Fibroblast of peridontal ligament (primary cell): ENCODE results near the gene OR14J1.
"Not testable (repeated sequence)": the region's sequence is repeated elsewhere in the genome, so short reads cannot be mapped to it uniquely, and the experiment has no call there.

Source experiments
- DNase-seq: peaks from one replicate; pipeline ENCODE4 v3.0.0-alpha.2; 2010; ENCODE audit errors: extremely low read depth

Gene OR14J1, protein sequence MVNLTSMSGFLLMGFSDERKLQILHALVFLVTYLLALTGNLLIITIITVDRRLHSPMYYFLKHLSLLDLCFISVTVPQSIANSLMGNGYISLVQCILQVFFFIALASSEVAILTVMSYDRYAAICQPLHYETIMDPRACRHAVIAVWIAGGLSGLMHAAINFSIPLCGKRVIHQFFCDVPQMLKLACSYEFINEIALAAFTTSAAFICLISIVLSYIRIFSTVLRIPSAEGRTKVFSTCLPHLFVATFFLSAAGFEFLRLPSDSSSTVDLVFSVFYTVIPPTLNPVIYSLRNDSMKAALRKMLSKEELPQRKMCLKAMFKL

DNA sequence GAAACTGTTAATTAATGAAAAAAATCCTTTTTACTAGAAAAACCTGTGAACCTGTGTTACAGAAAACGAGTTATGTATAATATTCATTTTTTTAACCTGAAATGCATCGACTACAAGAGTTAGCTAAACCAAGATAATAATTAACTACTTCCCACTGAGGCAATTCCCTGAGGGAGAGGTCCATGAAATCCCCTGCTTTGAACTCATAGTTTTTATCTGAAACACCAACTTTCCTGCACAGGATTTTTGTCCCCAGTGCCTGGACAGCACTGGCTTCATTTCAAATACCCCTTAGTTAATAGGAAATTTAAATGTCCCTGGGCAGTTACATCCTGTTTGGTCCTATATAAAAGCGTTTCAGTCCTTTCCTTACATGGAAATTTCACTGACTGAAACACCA is at the start of gene OR14J1:
OR14J1 (plus strand) TSS at position 386 of the 400 bp plus-strand sequence. CDS start 4,989 bp downstream, outside the sequence.
- DNase-seq: no peak

DNA sequence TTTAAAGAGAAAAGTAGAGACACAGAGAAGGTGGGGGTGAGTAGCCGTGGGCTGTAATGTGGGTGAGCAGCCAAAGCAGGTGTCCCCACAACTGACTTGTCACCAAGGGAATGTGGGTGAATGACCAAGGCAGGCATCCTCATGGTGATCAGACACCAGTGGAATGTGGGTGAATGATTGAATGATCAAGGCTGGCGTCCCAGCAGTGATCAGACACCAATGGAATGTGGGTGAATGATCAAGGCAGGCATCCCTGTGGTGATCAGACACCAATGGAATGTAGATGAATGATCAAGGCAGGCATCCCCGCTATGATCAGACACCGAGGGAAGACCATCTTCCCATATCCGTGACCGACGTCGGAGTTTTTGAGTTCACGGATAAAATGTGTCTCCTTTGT is 49.8 kb upstream of the OR14J1 start:
- DNase-seq: no peak

DNA sequence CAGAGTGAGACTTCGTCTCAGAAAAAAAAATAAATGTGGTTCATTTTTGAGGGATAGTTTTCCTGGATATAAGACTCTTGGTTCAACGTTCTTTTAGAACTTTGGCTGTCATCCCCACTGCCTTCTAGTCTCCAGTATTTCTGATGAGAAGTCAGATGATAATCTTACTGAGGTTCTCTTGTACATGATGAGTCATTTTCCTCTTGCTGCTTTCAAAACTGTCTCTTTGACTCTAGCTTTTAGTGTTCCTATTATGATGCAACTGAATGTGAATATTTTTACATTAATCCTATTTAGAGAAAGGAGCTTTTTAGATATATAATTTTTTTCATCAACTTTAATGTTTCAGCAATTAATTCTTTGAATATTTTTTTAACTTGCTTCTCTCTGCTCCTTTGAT is 46.0 kb upstream of the OR14J1 start:
- DNase-seq: no peak

GRCh38 chr6:29259721-29260120 is 41.8 kb upstream of the OR14J1 start:
- no peak for DNase-seq

DNA sequence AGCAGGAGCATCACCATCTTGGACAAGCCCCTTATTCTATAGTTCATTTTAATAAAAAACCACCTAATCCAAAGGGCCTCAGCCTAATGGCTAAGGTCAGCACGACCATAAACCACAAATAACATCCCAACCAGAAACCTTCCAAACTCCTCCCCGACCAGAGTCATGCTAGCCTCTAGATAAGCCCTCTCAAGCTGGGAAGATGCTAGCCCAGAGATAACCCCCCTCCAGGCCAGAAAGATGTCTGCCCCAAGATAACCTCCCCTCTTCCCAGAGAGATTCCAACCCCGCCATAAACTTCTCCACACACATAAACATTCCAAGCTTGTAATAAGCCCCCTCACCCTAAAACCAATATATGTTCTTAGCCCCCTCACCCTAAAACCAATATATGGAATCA is 38.5 kb upstream of the OR14J1 start:
- DNase-seq: no peak

- DNase-seq: no peak
Measured at GRCh38 chr6:29294499-29294914, 7.0 kb upstream of the OR14J1 start.

DNA sequence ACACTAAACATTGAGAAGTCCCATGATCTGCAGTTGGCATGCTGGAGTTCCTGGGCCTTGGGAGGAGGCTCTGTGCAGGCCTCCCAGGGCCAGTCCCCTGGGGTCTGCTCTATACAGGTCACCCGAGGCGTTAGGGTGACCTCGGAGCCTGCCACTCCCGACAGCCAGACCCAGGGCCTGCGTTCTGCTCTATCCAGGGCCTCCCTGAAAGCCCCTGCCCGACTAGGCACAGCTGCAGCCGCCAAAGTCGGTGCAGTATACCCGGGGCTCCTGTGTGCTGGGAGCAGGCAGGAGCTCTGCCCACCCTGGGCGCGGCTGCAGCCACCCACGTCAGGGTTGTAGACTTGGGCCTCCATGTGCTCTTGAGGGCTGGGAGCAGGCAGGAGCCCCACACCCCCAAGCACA is 6.3 kb upstream of the OR14J1 start:
- no peak for DNase-seq

- no peak for DNase-seq
Measured at GRCh38 chr6:29295623-29296022, 5.9 kb upstream of the OR14J1 start.

DNA sequence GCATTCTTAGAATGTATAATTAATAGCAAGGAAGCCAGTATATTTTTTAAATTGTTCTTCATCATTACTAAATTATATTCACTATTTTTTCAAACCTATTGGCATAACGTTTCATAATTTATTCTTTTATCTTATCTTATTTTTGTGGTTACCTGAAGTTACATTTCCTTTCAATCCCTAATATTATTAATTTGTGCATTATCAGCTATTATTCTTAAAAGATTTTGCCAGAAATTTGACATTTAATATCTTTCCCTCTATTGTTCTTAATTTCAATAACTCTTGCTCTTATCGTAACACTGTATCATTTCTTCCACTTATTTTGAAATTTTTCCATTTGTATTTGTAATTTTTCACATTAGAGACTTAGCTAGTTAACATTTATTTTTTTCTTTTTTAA is 18.4 kb downstream of the OR14J1 start:
- DNase-seq: no peak

DNA sequence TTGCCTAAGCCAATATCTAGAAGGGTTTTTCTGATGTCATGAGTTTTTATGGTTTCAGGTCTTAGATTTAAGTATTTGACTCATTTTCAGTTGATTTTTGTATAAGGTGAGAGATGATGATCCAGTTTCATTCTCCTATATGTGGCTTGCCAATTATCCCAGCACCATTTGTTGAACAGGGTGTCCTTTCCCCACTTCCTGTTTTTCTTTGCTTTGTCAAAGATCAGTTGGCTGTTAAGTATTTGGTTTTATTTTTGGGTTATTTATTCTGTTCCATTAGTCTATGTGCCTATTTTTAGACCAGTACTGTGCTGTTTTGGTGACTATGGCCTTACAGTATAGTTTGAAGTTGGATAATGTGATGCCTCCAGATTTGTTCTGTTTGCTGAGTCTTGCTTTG is 21.8 kb downstream of the OR14J1 start:
- DNase-seq: not testable (repeated sequence)

DNA sequence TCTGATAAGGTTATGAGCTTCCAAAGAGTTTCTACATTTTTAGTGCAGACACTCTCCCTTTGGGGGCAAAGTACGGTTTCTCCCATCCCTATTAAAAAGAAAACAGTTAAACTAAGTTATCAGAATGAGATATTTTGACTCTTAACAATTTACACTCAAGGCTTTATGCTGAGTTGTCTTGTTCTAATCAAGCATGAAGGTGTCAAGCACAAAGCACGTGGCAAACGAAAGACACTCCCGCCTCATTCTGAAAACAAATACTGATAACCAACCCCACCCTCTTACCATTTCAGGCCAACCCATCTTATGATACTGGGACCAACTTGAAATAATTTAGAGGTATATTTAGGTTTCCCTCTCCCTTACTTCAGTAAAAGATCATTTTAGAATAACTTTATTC is 24.3 kb downstream of the OR14J1 start:
- no peak for DNase-seq

- no peak for DNase-seq
Measured at GRCh38 chr6:29332676-29333075, 31.2 kb downstream of the OR14J1 start.

GRCh38 chr6:29336269-29336668 is 34.8 kb downstream of the OR14J1 start:
- no peak for DNase-seq

GRCh38 chr6:29345380-29345779 is 43.9 kb downstream of the OR14J1 start:
- DNase-seq: no peak

DNA sequence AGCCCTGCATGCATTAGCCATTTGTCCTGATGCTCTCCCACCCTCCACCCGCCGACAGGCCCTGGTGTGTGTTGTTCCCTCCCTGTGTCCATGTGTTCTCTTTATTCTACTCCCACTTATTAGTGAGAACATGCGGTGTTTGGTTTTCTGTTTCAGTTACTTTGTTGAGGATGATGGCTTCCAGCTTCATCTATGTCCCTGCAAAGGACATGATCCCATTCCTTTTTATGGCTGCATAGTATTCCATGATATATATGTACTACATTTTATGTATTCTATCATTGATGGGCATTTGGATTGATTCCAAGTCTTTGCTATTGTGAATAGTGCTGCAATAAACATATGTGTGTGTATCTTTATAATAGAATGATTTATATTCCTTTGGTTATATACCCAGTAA is 47.8 kb downstream of the OR14J1 start:
- not testable (repeated sequence) for DNase-seq

DNA sequence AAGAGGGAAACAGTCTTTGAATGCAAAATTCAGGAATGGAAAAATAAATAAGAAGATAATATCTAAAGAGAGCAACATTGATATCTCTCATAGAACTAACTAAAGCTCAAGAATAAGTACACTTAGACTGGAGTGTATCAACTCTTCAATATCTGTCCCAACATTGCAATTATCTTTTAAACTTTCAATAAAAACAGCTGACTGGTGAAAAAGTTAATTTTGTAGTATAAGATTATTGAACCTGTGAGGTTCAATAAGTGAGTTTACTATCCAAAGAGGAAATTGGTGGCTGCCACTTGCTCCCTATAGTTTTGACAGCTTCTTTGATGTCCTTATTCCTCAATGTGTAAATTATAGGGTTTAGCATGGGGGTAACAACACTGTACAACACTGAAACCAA is 53.5 kb downstream of the OR14J1 start:
- no peak for DNase-seq

GRCh38 chr6:29355603-29356002 is 54.1 kb downstream of the OR14J1 start:
- DNase-seq: no peak
